IMR-90 (cell line): ENCODE measurements around the gene SLC25A22. TPM values are rescaled to one million over a fixed set of nuclear protein-coding genes. Genes with fewer than 3 reads are reported as not detected.

Source experiments
- ATAC-seq: fragments of 200-7000 bp; cut with Tn5 transposase; 2 replicates; pipeline ENCODE4 v1.9.1; 2020; ENCODE audit warnings: low read depth, mild to moderate bottlenecking, moderate library complexity
- BruUV-seq: library from RNA; stranded (reverse); fragments of 400-500 nt; replicated peaks from 2 replicates; lab custom pipeline; 2021; lab: Mats Ljungman, UMichigan
- CTCF ChIA-PET: fragments of 300-600 bp; formaldehyde crosslinking; extraction: SDS; loops from one replicate; lab custom pipeline; 2021; ENCODE audit warnings: antibody characterized with exemption; lab: Yijun Ruan, JAX
- POLR2A ChIA-PET: fragments of 300-600 bp; sonication (Branson Sonifier 250); formaldehyde crosslinking; loops from one replicate; lab custom pipeline; 2022; ENCODE audit warnings: antibody characterized with exemption; ENCODE audit not compliant: unreplicated experiment; lab: Charles Lee
- DNase-seq: peaks from one replicate; pipeline ENCODE4 v3.0.0; 2013
- H2AFZ ChIP-seq: replicated peaks from 2 replicates; pipeline ENCODE3; 2013; ENCODE audit warnings: low read length, mild to moderate bottlenecking; ENCODE audit not compliant: poor library complexity
- H2AK5ac ChIP-seq: 2 replicates; pipeline ENCODE4 v1.6.1; 2013; ENCODE audit warnings: low read depth, low read length, inconsistent platforms
- H2AK9ac ChIP-seq: replicated peaks from 2 replicates; pipeline ENCODE3; 2013; ENCODE audit warnings: mild to moderate bottlenecking, low read depth, low read length, moderate library complexity; ENCODE audit not compliant: poor library complexity
- H2BK120ac ChIP-seq: 2 replicates; pipeline ENCODE4 v1.6.1; 2013; ENCODE audit warnings: low read depth, low read length, inconsistent platforms
- H2BK15ac ChIP-seq: 3 replicates; pipeline ENCODE4 v1.6.1; 2013; ENCODE audit warnings: low read depth, low read length, inconsistent platforms
- H2BK20ac ChIP-seq: 2 replicates; pipeline ENCODE4 v1.6.1; 2013; ENCODE audit warnings: low read depth, mild to moderate bottlenecking, inconsistent platforms, low read length, moderate library complexity
- H2BK5ac ChIP-seq: 2 replicates; pipeline ENCODE4 v1.6.1; 2013; ENCODE audit warnings: mild to moderate bottlenecking, low read depth, low read length, inconsistent platforms; ENCODE audit not compliant: poor library complexity, severe bottlenecking
- H3K14ac ChIP-seq: replicated peaks from 2 replicates; pipeline ENCODE4 v1.6.1; 2013; ENCODE audit warnings: low read depth, low read length, inconsistent platforms
- H3K18ac ChIP-seq: 2 replicates; pipeline ENCODE4 v1.6.1; 2013; ENCODE audit warnings: low read depth, low read length, control low read depth
- H3K23ac ChIP-seq: 2 replicates; pipeline ENCODE4 v1.6.1; 2013; ENCODE audit warnings: low read depth, low read length, inconsistent platforms
- H3K27ac ChIP-seq: 2 replicates; pipeline ENCODE4 v1.5.1; 2013; ENCODE audit warnings: mild to moderate bottlenecking, control low read depth, low read length; ENCODE audit not compliant: insufficient read depth
- H3K27me3 ChIP-seq: 2 replicates; pipeline ENCODE4 v1.6.1; 2013; ENCODE audit warnings: low read length; ENCODE audit not compliant: control insufficient read depth, insufficient read depth
- H3K36me3 ChIP-seq: 2 replicates; pipeline ENCODE4 v1.6.1; 2013; ENCODE audit warnings: low read length, mixed read lengths; ENCODE audit not compliant: control insufficient read depth, insufficient read depth
- H3K4ac ChIP-seq: 2 replicates; pipeline ENCODE4 v1.6.1; 2013; ENCODE audit warnings: low read depth, low read length, inconsistent platforms
- H3K4me1 ChIP-seq: 2 replicates; pipeline ENCODE4 v1.6.1; 2013; ENCODE audit warnings: low read length, mixed read lengths; ENCODE audit not compliant: control insufficient read depth, insufficient read depth
- H3K4me2 ChIP-seq: 2 replicates; pipeline ENCODE4 v1.6.1; 2013; ENCODE audit warnings: low read depth, mild to moderate bottlenecking, control low read depth, low read length, moderate library complexity
- H3K4me3 ChIP-seq: 2 replicates; pipeline ENCODE4 v1.5.1; 2013; ENCODE audit warnings: low read depth, mild to moderate bottlenecking, control low read depth, low read length, moderate library complexity; ENCODE audit not compliant: insufficient read depth
- H3K56ac ChIP-seq: 2 replicates; pipeline ENCODE4 v1.6.1; 2013; ENCODE audit warnings: low read length, inconsistent platforms; ENCODE audit not compliant: insufficient read depth; ENCODE audit errors: extremely low read depth
- H3K79me1 ChIP-seq, 2 experiments: 2 replicates each; pipeline ENCODE4 v1.6.1; 2013; ENCODE audit warnings: low read length in 2 of 2, inconsistent platforms in 1 of 2, low read depth in 1 of 2
- H3K9ac ChIP-seq: 2 replicates; pipeline ENCODE4 v1.6.1; 2013; ENCODE audit warnings: low read depth, low read length, control low read depth
- H3K9me1 ChIP-seq: 2 replicates; pipeline ENCODE4 v1.6.1; 2013; ENCODE audit warnings: low read length, inconsistent platforms; ENCODE audit not compliant: insufficient read depth
- H3K9me3 ChIP-seq: 2 replicates; pipeline ENCODE4 v1.6.1; 2013; ENCODE audit warnings: low read length; ENCODE audit not compliant: control insufficient read depth, insufficient read depth
- H4K20me1 ChIP-seq: 2 replicates; pipeline ENCODE4 v1.6.1; 2013; ENCODE audit warnings: low read length, inconsistent platforms; ENCODE audit not compliant: insufficient read depth
- H4K5ac ChIP-seq: 2 replicates; pipeline ENCODE4 v1.6.1; 2013; ENCODE audit warnings: mild to moderate bottlenecking, low read depth, low read length, control low read depth
- H4K8ac ChIP-seq, 2 experiments: 2 replicates each; pipeline ENCODE4 v1.6.1; 2013; ENCODE audit warnings: low read depth in 2 of 2, low read length in 2 of 2, control low read depth in 1 of 2, inconsistent platforms in 1 of 2
- H4K91ac ChIP-seq: 2 replicates; pipeline ENCODE4 v1.6.1; 2013; ENCODE audit warnings: low read depth, low read length, inconsistent platforms; ENCODE audit not compliant: insufficient read depth
- CEBPB ChIP-seq: IDR thresholded peaks from 2 replicates; pipeline ENCODE4 v1.6.1; 2012; ENCODE audit warnings: low read depth, low read length, improper control_type of control experiment
- CHD1 ChIP-seq: IDR thresholded peaks from 2 replicates; pipeline ENCODE4 v1.6.1; 2012; ENCODE audit warnings: low read depth, low read length, improper control_type of control experiment
- FOS ChIP-seq: fragments of 150-350 bp; IDR thresholded peaks from 2 replicates; pipeline ENCODE4 v1.6.1; 2016; ENCODE audit warnings: low read depth, low read length
- MAFK ChIP-seq: IDR thresholded peaks from 2 replicates; pipeline ENCODE4 v1.6.1; 2012; ENCODE audit warnings: low read depth, low read length, improper control_type of control experiment
- MAZ ChIP-seq: IDR thresholded peaks from 2 replicates; pipeline ENCODE4 v1.6.1; 2012; ENCODE audit warnings: low read depth, mild to moderate bottlenecking, low read length, improper control_type of control experiment, moderate library complexity, borderline replicate concordance
- MXI1 ChIP-seq: IDR thresholded peaks from 2 replicates; pipeline ENCODE4 v1.6.1; 2012; ENCODE audit warnings: low read depth, mild to moderate bottlenecking, low read length, moderate library complexity, borderline replicate concordance
- NFE2L2 ChIP-seq: fragments of 150-350 bp; IDR thresholded peaks from 2 replicates; pipeline ENCODE4 v1.6.1; 2016; ENCODE audit warnings: low read depth, mild to moderate bottlenecking, low read length
- POLR2A ChIP-seq: IDR thresholded peaks from 2 replicates; pipeline ENCODE4 v1.6.1; 2012; ENCODE audit warnings: mild to moderate bottlenecking, low read depth, low read length
- RAD21 ChIP-seq: IDR thresholded peaks from 2 replicates; pipeline ENCODE4 v1.6.1; 2012; ENCODE audit warnings: low read length, improper control_type of control experiment
- RCOR1 ChIP-seq: IDR thresholded peaks from 2 replicates; pipeline ENCODE4 v1.6.1; 2012; ENCODE audit warnings: mild to moderate bottlenecking, low read length, improper control_type of control experiment; ENCODE audit not compliant: insufficient replicate concordance
- RFX5 ChIP-seq: IDR thresholded peaks from 2 replicates; pipeline ENCODE4 v1.8.0; 2012; ENCODE audit warnings: low read depth, mild to moderate bottlenecking, low read length, moderate library complexity
- SMC3 ChIP-seq: fragments of 150-350 bp; IDR thresholded peaks from 2 replicates; pipeline ENCODE4 v1.6.1; 2016; ENCODE audit warnings: low read depth, mild to moderate bottlenecking, antibody characterized with exemption, low read length, moderate library complexity
- WGBS, 2 experiments: methylation state at CpG; one replicate each; pipeline versions ENCODE4 v1.1.5 to v1.1.7; 2013; ENCODE audit warnings: missing lambda C conversion rate in 2 of 2; ENCODE audit not compliant: insufficient read length in 1 of 2; ENCODE audit errors: extremely low coverage in 2 of 2; 5-methylcytosine and 5-hydroxymethylcytosine counted together
- dilution Hi-C: fragments of 300-500 bp; cut with HindIII; formaldehyde crosslinking; loops from one replicate; pipeline ENCODE4 v1.14.3; 2018; ENCODE audit warnings: low sequenced_read_pairs; ENCODE audit not compliant: unreplicated experiment
- in situ Hi-C: fragments of 300-500 bp; cut with MboI; formaldehyde crosslinking; loops from 3 replicates; pipeline ENCODE4 v1.14.3; 2019; ENCODE audit warnings: low sequenced_read_pairs, inconsistent platforms, mixed read lengths
- intact Hi-C: fragments of 100-400 bp; cut with micrococcal nuclease; formaldehyde crosslinking; loops from 2 replicates; pipeline ENCODE4 v1.10.0; 2022
- polyA plus RNA-seq, 3 experiments: library from polyadenylated mRNA; depleted of rRNA; stranded (reverse); fragments of >200 nt; gene quantifications; 2 replicates each; pipeline ENCODE4 v1.2.3, GENCODE V29; 2012; ENCODE audit warnings: low replicate concordance in 1 of 3
- total RNA-seq: library from RNA; depleted of rRNA; stranded (reverse); fragments of >200 nt; gene quantifications from 2 replicates; pipeline ENCODE4 v1.2.3, GENCODE V29; 2012
- TF ChIP-seq, protein P1 (sequence below): fragments of 150-350 bp; IDR thresholded peaks from 2 replicates; pipeline ENCODE4 v1.6.1; 2017; ENCODE audit warnings: mild to moderate bottlenecking, antibody characterized with exemption, low read length, low read depth
- TF ChIP-seq, protein P2 (sequence below): fragments of 150-350 bp; IDR thresholded peaks from 2 replicates; pipeline ENCODE4 v1.6.1; 2016; ENCODE audit warnings: low read depth, mild to moderate bottlenecking, low read length, moderate library complexity, borderline replicate concordance
- TF ChIP-seq, protein P3 (sequence below): conservative IDR thresholded peaks from 2 replicates; pipeline ENCODE4 v1.5.1; 2012; ENCODE audit warnings: mild to moderate bottlenecking, low read depth, low read length, improper control_type of control experiment

SLC25A22 gene
- total and polyA plus RNA-seq, 2 of the 4 experiments (the other 2 are of a cell fraction), result 8.2 to 41.3 TPM

DNA sequence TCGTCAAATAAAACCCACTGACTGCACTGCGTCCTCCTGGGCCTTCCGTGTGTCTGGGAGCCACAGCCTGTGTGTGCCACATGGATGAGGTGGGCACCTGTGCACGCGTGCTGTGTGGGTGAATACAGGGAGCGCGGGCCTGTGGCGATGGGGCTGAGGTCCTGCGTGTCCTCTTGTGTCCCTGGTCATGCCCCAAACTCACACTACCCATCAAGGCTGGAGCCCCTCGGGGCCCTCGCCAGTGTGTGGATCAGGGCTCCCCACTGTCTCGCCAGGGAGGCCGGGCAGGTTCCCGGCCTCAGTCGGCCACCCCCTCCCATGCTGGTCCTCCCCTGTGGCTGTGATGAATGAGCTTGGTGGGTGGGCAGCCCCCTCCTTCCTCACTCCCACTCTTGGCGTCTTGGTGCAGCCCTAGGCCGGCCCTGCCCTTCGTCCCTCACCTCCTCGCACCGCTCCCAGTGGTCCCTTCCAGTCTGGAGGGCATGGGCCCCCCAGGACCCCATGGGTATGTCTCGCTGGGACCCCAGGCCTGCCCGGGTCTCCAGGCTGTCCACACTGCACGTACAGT lies 34.0 kb upstream of the SLC25A22 start:
- Histone ChIP-seq H3K27ac (peak overlapping the region; percentile 86), H2AFZ (peak overlapping the region; percentile 89)
- TF ChIP-seq RCOR1 (no peak), MXI1 (no peak), RFX5 (no peak), SMC3 (no peak), CHD1 (no peak), FOS (no peak), MAFK (no peak), NFE2L2 (no peak), MAZ (no peak), RAD21 (no peak), CEBPB (no peak), POLR2A (no peak)
- TF ChIP-seq, protein P1, sequence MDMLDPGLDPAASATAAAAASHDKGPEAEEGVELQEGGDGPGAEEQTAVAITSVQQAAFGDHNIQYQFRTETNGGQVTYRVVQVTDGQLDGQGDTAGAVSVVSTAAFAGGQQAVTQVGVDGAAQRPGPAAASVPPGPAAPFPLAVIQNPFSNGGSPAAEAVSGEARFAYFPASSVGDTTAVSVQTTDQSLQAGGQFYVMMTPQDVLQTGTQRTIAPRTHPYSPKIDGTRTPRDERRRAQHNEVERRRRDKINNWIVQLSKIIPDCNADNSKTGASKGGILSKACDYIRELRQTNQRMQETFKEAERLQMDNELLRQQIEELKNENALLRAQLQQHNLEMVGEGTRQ, result no peak
- TF ChIP-seq, protein P2, sequence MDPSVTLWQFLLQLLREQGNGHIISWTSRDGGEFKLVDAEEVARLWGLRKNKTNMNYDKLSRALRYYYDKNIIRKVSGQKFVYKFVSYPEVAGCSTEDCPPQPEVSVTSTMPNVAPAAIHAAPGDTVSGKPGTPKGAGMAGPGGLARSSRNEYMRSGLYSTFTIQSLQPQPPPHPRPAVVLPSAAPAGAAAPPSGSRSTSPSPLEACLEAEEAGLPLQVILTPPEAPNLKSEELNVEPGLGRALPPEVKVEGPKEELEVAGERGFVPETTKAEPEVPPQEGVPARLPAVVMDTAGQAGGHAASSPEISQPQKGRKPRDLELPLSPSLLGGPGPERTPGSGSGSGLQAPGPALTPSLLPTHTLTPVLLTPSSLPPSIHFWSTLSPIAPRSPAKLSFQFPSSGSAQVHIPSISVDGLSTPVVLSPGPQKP, result no peak
- TF ChIP-seq, protein P3, sequence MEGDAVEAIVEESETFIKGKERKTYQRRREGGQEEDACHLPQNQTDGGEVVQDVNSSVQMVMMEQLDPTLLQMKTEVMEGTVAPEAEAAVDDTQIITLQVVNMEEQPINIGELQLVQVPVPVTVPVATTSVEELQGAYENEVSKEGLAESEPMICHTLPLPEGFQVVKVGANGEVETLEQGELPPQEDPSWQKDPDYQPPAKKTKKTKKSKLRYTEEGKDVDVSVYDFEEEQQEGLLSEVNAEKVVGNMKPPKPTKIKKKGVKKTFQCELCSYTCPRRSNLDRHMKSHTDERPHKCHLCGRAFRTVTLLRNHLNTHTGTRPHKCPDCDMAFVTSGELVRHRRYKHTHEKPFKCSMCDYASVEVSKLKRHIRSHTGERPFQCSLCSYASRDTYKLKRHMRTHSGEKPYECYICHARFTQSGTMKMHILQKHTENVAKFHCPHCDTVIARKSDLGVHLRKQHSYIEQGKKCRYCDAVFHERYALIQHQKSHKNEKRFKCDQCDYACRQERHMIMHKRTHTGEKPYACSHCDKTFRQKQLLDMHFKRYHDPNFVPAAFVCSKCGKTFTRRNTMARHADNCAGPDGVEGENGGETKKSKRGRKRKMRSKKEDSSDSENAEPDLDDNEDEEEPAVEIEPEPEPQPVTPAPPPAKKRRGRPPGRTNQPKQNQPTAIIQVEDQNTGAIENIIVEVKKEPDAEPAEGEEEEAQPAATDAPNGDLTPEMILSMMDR, result no peak

More for the DNA sequence above, 34.0 kb upstream of the SLC25A22 start:
- H3K36me3 ChIP-seq, result peaks cover 10% of the 10 kb centered on the region
- H3K27me3 ChIP-seq, result peaks cover 4% of the 10 kb centered on the region; the same call in 1 of the 2 replicates
- H3K18ac ChIP-seq, result peak overlapping the region; percentile 18
- no peaks in the 10 kb centered on the region for H3K9me3 ChIP-seq
- H2BK15ac ChIP-seq, result no peak overlapping the region
- no peak for DNase-seq
- peak overlapping the region; percentile 80 for H2BK5ac ChIP-seq
- dilution Hi-C loops (no loop called here), intact Hi-C loops (no loop called here), in situ Hi-C loops (no loop called here)
- ChIA-PET CTCF (no interaction called here), POLR2A (interaction anchor here (1.4 kb wide), 1 partner anchor 13 kb away, joined by 8 read pairs; the partner anchor contains the start of gene PNPLA2)
- peak overlapping the region; percentile 99 for H2AK5ac ChIP-seq
- peak overlapping the region; percentile 100 for H2AK9ac ChIP-seq
- H3K14ac ChIP-seq, result peak overlapping the region; percentile 93
- H3K4me3 ChIP-seq, result peak overlapping the region; percentile 65
- 0 out of 2 replicates have a peak overlapping the region, but pooled peaks have one; percentile 70 for H2BK20ac ChIP-seq
- peaks cover 50% of the 10 kb centered on the region for H4K20me1 ChIP-seq
- BruUV-seq, result no TSS peak
- peak overlapping the region; percentile 59 to 93 for H4K8ac ChIP-seq
- H4K91ac ChIP-seq, result peak overlapping the region; percentile 87
- H3K9ac ChIP-seq, result peak overlapping the region; percentile 48
- ATAC-seq, result no peak
- peak overlapping the region; percentile 21; the same call in 1 of the 2 replicates for H3K56ac ChIP-seq
- peak overlapping the region; percentile 49; the same call in 1 of the 2 replicates for H4K5ac ChIP-seq
- H3K79me1 ChIP-seq, result peaks cover 7 to 43% of the 10 kb centered on the region in 2 experiments
- peak overlapping the region; percentile 80 for H2BK120ac ChIP-seq
- H3K4ac ChIP-seq, result peak overlapping the region; percentile 97
- H3K9me1 ChIP-seq, result peaks cover 20% of the 10 kb centered on the region
- peak overlapping the region; percentile 69 for H3K23ac ChIP-seq
- peak overlapping the region; percentile 90 for H3K4me2 ChIP-seq
- WGBS, 2 experiments, result 28% methylated on average over 4 of the region's 23 CpGs; no CpG with 5 or more reads in 1 of the 2 experiments
- H3K4me1 ChIP-seq, result peaks cover 37% of the 10 kb centered on the region
